Measurements from ENCODE around the gene GLI3.

The GLI3 gene

DNA sequence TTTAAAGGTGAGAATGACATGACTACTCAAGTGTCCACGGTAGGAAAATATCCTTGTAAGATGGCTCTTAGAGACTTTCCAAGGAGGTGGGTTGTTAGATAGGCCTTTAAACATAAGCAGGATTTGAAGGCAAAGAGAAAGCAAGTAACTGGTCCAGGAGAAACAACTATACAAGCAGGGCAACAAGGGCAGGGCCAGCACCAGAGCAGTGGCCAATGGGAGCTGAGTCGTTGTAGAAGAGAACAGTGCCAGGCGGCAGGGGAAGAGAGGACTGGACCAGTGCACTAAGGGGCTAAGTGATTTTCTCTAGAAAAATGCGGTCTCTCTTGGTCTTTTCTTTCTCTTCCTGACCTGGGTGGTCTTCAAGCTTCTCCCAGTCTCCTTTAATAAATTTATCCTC is 94.9 kb downstream of the GLI3 start:
- no peak for TF ChIP-seq CTCF (conservative IDR thresholded peaks at IDR 0.05)
- no peak overlapping the region for H3K27ac ChIP-seq

- TF ChIP-seq CTCF (conservative IDR thresholded peaks at IDR 0.05) = no peak
- H3K27ac ChIP-seq = no peak overlapping the region
Observed at GRCh38 chr7:42139751-42140150, 97.3 kb downstream of the GLI3 start.

GRCh38 chr7:42138691-42139090 is 98.3 kb downstream of the GLI3 start:
- no peak for TF ChIP-seq CTCF (conservative IDR thresholded peaks at IDR 0.05)

GRCh38 chr7:42137941-42138340 is 99.1 kb downstream of the GLI3 start:
- no peak overlapping the region for H3K27ac ChIP-seq
- TF ChIP-seq CTCF (conservative IDR thresholded peaks at IDR 0.05) = no peak

More at GRCh38 chr7:42138691-42139090, 98.3 kb downstream of the GLI3 start:
- H3K27ac ChIP-seq = no peak overlapping the region

GRCh38 chr7:42137431-42137830 is 99.6 kb downstream of the GLI3 start:
- TF ChIP-seq CTCF (conservative IDR thresholded peaks at IDR 0.05) = no peak

GRCh38 chr7:42135728-42136127 is 101.3 kb downstream of the GLI3 start:
- no peak for TF ChIP-seq CTCF (conservative IDR thresholded peaks at IDR 0.05)
- no peak overlapping the region for H3K27ac ChIP-seq

More at GRCh38 chr7:42137431-42137830, 99.6 kb downstream of the GLI3 start:
- H3K27ac ChIP-seq = no peak overlapping the region

GRCh38 chr7:42134276-42134876 is 102.6 kb downstream of the GLI3 start:
- H3K27ac ChIP-seq = no peak overlapping the region

More at GRCh38 chr7:42134276-42134876, 102.6 kb downstream of the GLI3 start:
- TF ChIP-seq CTCF (conservative IDR thresholded peaks at IDR 0.05) = no peak

Data from VCaP (cell line).